HepG2 (cell line): ENCODE data around the gene NOL4L. TPM values are rescaled to one million over a fixed set of nuclear protein-coding genes. Genes with fewer than 3 reads are reported as not detected.

Source experiments
- AGO1 ChIP-seq: fragments of 200-400 bp; formaldehyde crosslinking; IDR thresholded peaks from 2 replicates; pipeline ENCODE4 v1.6.1; 2017; ENCODE audit warnings: mild to moderate bottlenecking, low read depth, low read length, moderate library complexity; ENCODE audit not compliant: poor library complexity, severe bottlenecking
- ARHGAP35 ChIP-seq: sonication (generic); formaldehyde crosslinking; IDR thresholded peaks from 2 replicates; pipeline ENCODE4 v1.9.0; 2022; ENCODE audit warnings: mild to moderate bottlenecking, inconsistent platforms, moderate library complexity, missing genetic modification reagents, borderline replicate concordance
- HCFC1 ChIP-seq: fragments of 150-350 bp; IDR thresholded peaks from 2 replicates; pipeline ENCODE4 v1.6.1; 2014; ENCODE audit warnings: low read depth, low read length
- PRMT3 ChIP-seq: sonication (generic); formaldehyde crosslinking; IDR thresholded peaks from 2 replicates; pipeline ENCODE4 v1.8.1; 2022; ENCODE audit warnings: low read depth, mild to moderate bottlenecking, moderate library complexity, missing genetic modification reagents, borderline replicate concordance
- SETDB1 ChIP-seq: sonication (generic); formaldehyde crosslinking; IDR thresholded peaks from 2 replicates; pipeline ENCODE4 v1.5.1; 2020; ENCODE audit warnings: missing genetic modification reagents, mild to moderate bottlenecking, borderline replicate concordance
- ZNF296 ChIP-seq: sonication (generic); formaldehyde crosslinking; conservative IDR thresholded peaks from 2 replicates; pipeline ENCODE4 v1.5.0; 2020; ENCODE audit warnings: mild to moderate bottlenecking, missing genetic modification reagents
- ZNF543 ChIP-seq: sonication (generic); formaldehyde crosslinking; IDR thresholded peaks from 2 replicates; pipeline ENCODE4 v1.4.0; 2020; ENCODE audit warnings: mild to moderate bottlenecking, missing genetic modification reagents
- ZNF564 ChIP-seq: sonication (generic); formaldehyde crosslinking; IDR thresholded peaks from 2 replicates; pipeline ENCODE4 v1.8.1; 2023; ENCODE audit warnings: mild to moderate bottlenecking, missing genetic modification reagents
- ZNF572 ChIP-seq: sonication (generic); formaldehyde crosslinking; IDR thresholded peaks from 2 replicates; pipeline ENCODE4 v1.5.1; 2020; ENCODE audit warnings: mild to moderate bottlenecking, missing genetic modification reagents
- ZNF614 ChIP-seq: IDR thresholded peaks from 2 replicates; pipeline ENCODE4 v1.6.1; 2018; ENCODE audit warnings: missing biosample characterization, missing genetic modification reagents, inconsistent platforms, borderline replicate concordance
- polyA plus RNA-seq, 8 experiments: library from polyadenylated mRNA; depleted of rRNA in 3 of 8; stranded (reverse) in 7 of 8; unstranded in 1 of 8; fragments of >200 nt; fragmentation: Illumina TruSeq in 4 of 8; extraction: Trizol in 4 of 8; gene quantifications; 2 replicates each; pipeline versions ENCODE4 v1.2.1 to v1.2.3, GENCODE V29; 2011 to 2016; ENCODE audit warnings: low read depth in 4 of 8, missing spikeins in 1 of 8, mixed read lengths in 1 of 8; ENCODE audit not compliant: insufficient read depth in 1 of 8
- total RNA-seq, 5 experiments: library from RNA; depleted of rRNA; stranded (reverse); fragments of >200 nt; fragmentation: Illumina TruSeq; extraction: Trizol; gene quantifications; 2 replicates each; pipeline ENCODE4 v1.2.3, GENCODE V29; 2016; ENCODE audit warnings: low read depth in 1 of 5
- TF ChIP-seq, protein P1 (sequence below): sonication (generic); formaldehyde crosslinking; IDR thresholded peaks from 2 replicates; pipeline ENCODE4 v1.4.0; 2020; ENCODE audit warnings: mild to moderate bottlenecking, missing genetic modification reagents
- TF ChIP-seq, protein P2 (sequence below): sonication (generic); formaldehyde crosslinking; IDR thresholded peaks from 2 replicates; pipeline ENCODE4 v1.5.0; 2020; ENCODE audit warnings: missing genetic modification reagents
- TF ChIP-seq, protein P3 (sequence below): sonication (generic); formaldehyde crosslinking; IDR thresholded peaks from 2 replicates; pipeline ENCODE4 v1.8.1; 2023; ENCODE audit warnings: mild to moderate bottlenecking, inconsistent platforms, moderate library complexity, missing genetic modification reagents, borderline replicate concordance

NOL4L gene
- total and polyA plus RNA-seq, 2 of the 13 experiments (the other 11 are each of a cell fraction or from before 2014, with no cell fraction given): 16.6 to 35.4 TPM

DNA sequence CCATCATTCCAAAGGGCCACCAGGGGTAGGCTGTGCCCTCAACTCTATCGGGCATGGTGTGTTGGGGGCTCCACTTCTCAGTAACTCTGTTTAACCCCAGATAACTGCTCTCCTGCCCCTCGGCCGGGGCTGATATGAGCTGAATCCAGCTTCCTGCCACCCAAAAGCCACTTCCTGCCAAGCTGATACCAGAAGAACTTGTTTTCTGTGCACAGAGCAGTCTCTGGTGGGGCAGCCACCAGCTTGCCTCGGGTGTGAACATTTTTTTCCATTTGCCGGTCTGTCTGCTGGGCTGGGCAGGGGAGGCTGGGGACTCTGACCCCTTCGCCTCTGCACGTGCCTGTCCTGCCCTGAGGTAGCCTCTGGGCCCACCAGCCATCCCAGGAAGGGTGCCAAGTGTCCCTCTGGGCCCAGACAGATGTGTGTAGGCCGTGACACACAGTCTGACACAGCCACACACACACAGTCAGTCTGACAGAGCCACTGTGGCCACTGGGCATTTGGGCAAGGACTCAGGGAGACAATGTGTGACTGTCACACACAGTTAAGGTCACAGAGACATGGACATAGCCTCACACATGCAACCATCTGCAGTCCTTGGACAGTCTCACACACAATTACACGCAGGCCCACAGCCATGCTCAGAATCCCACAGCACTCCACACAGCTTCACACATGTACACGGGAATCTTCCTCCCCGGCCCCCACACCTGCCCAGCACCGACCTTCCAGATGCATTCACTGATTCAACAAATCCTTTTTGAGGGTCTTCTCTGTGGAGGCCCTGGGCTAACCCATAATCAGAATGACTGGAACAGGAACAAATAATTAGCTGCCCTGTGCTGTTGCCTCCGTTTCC lies 45.1 kb downstream of the NOL4L start (continued):
- TF ChIP-seq, protein P1, sequence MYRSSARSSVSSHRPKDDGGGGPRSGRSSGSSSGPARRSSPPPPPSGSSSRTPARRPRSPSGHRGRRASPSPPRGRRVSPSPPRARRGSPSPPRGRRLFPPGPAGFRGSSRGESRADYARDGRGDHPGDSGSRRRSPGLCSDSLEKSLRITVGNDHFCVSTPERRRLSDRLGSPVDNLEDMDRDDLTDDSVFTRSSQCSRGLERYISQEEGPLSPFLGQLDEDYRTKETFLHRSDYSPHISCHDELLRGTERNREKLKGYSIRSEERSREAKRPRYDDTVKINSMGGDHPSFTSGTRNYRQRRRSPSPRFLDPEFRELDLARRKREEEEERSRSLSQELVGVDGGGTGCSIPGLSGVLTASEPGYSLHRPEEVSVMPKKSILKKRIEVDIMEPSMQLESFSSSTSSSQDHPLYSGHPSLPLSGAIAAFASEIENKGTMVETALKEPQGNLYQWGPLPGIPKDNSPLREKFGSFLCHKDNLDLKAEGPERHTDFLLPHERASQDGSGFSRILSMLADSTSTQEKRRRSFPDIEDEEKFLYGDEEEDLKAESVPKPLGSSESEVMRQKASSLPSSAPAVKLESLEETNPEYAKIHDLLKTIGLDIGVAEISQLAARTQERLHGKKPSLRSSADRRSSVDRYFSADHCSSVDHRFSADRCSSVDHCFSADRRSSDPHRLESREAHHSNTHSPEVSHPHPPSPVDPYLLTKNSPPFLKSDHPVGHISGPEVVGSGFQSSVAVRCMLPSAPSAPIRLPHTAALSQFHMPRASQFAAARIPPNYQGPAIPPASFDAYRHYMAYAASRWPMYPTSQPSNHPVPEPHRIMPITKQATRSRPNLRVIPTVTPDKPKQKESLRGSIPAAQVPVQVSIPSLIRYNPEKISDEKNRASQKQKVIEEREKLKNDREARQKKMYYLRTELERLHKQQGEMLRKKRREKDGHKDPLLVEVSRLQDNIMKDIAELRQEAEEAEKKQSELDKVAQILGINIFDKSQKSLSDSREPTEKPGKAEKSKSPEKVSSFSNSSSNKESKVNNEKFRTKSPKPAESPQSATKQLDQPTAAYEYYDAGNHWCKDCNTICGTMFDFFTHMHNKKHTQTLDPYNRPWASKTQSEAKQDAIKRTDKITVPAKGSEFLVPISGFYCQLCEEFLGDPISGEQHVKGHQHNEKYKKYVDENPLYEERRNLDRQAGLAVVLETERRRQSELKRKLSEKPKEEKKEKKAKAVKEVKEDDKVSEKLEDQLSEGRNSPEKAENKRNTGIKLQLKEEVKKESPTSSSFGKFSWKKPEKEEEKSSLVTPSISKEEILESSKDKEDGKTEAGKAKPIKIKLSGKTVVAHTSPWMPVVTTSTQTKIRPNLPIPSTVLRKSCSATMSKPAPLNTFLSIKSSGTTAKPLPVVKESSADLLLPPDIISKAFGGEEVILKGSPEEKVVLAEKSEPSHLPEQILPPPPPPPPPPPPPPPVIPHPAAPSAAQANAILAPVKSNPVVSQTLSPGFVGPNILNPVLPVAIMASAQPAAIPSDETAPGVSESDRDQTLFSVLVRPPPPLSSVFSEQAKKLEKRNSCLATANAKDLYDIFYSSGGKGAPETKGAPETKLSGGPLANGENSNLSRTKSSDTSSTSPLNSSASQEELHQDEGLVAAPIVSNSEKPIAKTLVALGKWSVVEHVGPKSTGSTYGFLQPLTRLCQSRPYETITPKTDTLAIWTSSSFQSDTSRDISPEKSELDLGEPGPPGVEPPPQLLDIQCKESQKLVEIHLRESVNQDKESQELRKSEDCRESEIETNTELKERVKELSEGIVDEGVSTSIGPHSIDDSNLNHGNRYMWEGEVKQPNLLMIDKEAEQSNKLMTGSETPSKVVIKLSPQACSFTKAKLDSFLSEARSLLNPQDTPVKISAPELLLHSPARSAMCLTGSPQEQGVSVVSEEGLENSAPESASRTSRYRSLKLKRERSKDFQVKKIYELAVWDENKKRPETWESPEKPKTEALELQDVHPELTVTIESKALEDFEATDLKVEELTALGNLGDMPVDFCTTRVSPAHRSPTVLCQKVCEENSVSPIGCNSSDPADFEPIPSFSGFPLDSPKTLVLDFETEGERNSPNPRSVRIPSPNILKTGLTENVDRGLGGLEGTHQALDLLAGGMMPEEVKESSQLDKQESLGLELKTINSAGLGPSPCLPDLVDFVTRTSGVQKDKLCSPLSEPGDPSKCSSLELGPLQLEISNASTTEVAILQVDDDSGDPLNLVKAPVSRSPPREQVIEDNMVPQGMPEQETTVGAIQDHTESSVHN: peak; percentile 90
- TF ChIP-seq ZNF296 (peak; percentile 98), ZNF614 (CRISPR knock-in tag) (no peak), AGO1 (peak; percentile 45), ZNF543 (CRISPR knock-in tag) (peak; percentile 79; the same call in 1 of the 2 replicates), ZNF572 (CRISPR knock-in tag) (no peak), ZNF564 (CRISPR knock-in tag) (no peak; the same call in 1 of the 2 replicates), HCFC1 (no peak), ARHGAP35 (peak; percentile 50; the same call in 1 of the 2 replicates), SETDB1 (CRISPR knock-in tag) (no peak), PRMT3 (CRISPR knock-in tag) (0 out of 2 replicates have a peak, but pooled peaks have one; percentile 4)
- TF ChIP-seq, protein P2, sequence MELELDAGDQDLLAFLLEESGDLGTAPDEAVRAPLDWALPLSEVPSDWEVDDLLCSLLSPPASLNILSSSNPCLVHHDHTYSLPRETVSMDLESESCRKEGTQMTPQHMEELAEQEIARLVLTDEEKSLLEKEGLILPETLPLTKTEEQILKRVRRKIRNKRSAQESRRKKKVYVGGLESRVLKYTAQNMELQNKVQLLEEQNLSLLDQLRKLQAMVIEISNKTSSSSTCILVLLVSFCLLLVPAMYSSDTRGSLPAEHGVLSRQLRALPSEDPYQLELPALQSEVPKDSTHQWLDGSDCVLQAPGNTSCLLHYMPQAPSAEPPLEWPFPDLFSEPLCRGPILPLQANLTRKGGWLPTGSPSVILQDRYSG (CRISPR knock-in tag): no peak
- TF ChIP-seq, protein P3, sequence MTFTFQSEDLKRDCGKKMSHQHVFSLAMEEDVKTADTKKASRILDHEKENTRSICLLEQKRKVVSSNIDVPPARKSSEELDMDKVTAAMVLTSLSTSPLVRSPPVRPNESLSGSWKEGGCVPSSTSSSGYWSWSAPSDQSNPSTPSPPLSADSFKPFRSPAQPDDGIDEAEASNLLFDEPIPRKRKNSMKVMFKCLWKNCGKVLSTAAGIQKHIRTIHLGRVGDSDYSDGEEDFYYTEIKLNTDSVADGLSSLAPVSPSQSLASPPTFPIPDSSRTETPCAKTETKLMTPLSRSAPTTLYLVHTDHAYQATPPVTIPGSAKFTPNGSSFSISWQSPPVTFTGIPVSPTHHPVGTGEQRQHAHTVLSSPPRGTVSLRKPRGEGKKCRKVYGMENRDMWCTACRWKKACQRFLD: peak; percentile 89
